Astrocyte of the spinal cord (primary cell): Measurements from ENCODE around the gene TET2.

Source experiments
- DNase-seq: peaks from one replicate; pipeline ENCODE4 v3.0.0; 2011; ENCODE audit warnings: low read depth, low spot score
- H3K4me3 ChIP-seq: 2 replicates; pipeline ENCODE4 v1.5.1; 2011; ENCODE audit warnings: low read depth, mild to moderate bottlenecking, low read length, moderate library complexity
- CTCF ChIP-seq: IDR thresholded peaks from 2 replicates; pipeline ENCODE4 v1.5.1; 2012; ENCODE audit warnings: low read depth, mild to moderate bottlenecking, low read length, inconsistent platforms
- in situ Hi-C: cut with HindIII; loops from 2 replicates; pipeline ENCODE4 v1.10.0; 2017; ENCODE audit warnings: low sequenced_read_pairs

The TET2 gene

DNA sequence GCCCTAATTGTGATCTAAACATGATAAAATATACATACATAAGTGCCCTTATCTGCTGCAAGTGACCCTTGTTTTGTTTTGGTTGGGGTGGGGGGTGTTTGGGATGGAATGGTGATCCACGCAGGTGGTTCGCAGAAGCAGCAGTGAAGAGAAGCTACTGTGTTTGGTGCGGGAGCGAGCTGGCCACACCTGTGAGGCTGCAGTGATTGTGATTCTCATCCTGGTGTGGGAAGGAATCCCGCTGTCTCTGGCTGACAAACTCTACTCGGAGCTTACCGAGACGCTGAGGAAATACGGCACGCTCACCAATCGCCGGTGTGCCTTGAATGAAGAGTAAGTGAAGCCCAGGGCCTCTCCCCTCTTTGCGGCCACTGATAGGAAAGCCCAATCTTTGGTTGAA, 96.8 kb downstream of the TET2 start:
- in situ Hi-C loops = no loop called here
- DNase-seq = no peak
- no peak overlapping the region for H3K4me3 ChIP-seq
- TF ChIP-seq CTCF = no peak

- DNase-seq = peak; percentile 91
- TF ChIP-seq CTCF = no peak
- H3K4me3 ChIP-seq = no peak overlapping the region
- in situ Hi-C loops = no loop called here
These were observed 100.0 kb downstream of the TET2 start for GRCh38 chr4:105246712-105247111.

GRCh38 chr4:105248613-105249012, 101.9 kb downstream of the TET2 start:
- TF ChIP-seq CTCF = no peak
- no peak for DNase-seq
- in situ Hi-C loops = no loop called here
- no peak overlapping the region for H3K4me3 ChIP-seq

GRCh38 chr4:105257817-105258495, 111.3 kb downstream of the TET2 start:
- peak; percentile 25 for TF ChIP-seq CTCF
- in situ Hi-C loops = no loop called here
- no peak overlapping the region for H3K4me3 ChIP-seq
- DNase-seq = no peak

- H3K4me3 ChIP-seq = no peak overlapping the region
- in situ Hi-C loops = no loop called here
- no peak for DNase-seq
- no peak for TF ChIP-seq CTCF
These were observed 119.0 kb downstream of the TET2 start for GRCh38 chr4:105265689-105266088.

GRCh38 chr4:105267280-105267679, 120.6 kb downstream of the TET2 start:
- DNase-seq = no peak
- no peak overlapping the region for H3K4me3 ChIP-seq
- in situ Hi-C loops = no loop called here
- TF ChIP-seq CTCF = no peak
